ENCODE results near the gene CPTP.

DNA sequence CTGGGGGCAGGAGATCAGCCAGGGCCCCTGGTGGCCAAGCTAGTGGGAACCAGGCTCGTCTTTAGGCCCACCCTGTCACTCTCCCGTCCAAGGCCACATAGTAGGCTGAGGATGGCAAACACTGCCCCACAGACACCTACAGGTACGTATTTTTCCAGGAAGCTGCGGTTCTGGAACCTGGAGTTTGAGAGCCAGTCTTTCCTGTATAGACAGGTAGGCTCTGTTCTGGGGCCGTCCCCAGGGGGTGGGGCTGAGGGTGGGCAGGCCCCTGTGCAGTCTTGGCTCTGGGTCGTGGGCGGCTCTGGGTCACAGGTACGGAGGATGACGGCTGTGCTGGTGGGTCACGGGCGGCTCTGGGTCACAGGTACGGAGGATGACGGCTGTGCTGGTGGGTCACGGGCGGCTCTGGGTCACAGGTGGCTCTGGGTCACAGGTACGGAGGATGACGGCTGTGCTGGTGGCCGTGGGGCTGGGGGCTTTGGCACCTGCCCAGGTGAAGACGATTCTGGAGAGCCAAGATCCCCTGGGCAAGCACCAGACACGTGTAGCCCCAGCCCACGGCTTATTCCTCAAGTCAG lies 14.0 kb upstream of the CPTP start:
- TF ChIP-seq GATA3 (IDR thresholded peaks at IDR 0.05; ENCODE audit: low read depth, low read length), result no peak
- TF ChIP-seq GATA2 (IDR thresholded peaks at IDR 0.05; ENCODE audit: low read depth, low read length), result no peak
